ENCODE measurements around the gene SH3RF3. TPM values are rescaled to one million over a fixed set of nuclear protein-coding genes. Genes with fewer than 3 reads are reported as not detected.

Gene SH3RF3
- total RNA-seq, 1 donor from 2014 or later = 1.7 TPM

DNA sequence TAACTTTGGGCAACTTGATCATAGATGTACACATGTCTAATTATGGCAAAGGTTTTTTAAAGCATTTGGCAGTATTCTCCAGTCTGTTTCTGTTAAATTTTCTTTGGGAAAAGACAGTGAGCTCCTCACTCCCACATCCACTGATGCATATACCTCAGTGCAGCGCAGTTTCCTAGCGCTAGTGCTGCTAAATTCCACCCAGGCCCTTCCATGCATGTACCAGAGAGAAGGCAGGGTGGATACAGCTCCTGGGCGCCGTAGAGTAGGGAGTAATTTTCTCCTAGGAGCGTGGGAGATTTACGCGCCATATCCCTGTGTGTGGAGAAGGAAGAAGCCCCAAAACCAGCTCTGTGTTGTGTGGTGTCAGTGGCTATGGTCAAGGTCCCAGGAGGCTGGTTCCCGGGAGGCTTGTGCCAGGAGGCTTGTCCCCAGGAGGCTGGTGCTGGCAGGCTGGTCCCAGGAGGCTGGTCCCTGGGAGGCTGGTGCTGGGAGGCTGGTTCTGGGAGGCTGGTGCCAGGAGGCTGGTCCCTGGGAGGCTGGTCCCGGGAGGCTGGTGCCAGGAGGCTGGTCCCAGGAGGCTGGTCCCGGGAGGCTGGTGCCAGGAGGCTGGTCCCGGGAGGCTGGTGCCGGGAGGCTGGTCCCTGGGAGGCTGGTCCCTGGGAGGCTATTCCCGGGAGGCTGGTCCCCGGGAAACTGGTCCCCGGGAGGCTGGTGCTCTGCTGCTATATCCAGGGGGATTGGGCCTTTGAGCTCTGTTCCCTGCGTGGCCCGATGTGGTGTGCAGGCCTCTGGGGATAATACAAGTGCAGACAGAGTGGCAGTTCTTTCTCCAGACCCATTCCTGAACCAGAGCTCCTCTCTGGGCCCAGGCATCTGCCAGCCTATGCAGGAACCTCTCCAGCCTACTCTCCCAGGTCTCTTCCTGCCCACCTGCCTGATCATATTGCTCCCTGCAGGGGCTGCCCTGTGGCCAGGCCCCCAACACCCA is 323.6 kb downstream of the SH3RF3 start:
- Mint-ChIP-seq H3K36me3 (ENCODE audit: unreplicated experiment) (no peaks in the 10 kb centered on the region), H3K27ac (ENCODE audit: unreplicated experiment) (no peak overlapping the region), H3K27me3 (ENCODE audit: unreplicated experiment) (peaks cover 9% of the 10 kb centered on the region), H3K9me3 (ENCODE audit: unreplicated experiment) (peaks cover 2% of the 10 kb centered on the region), H3K4me1 (ENCODE audit: low read depth, unreplicated experiment) (peaks cover 21% of the 10 kb centered on the region), H3K4me3 (ENCODE audit: unreplicated experiment) (no peak overlapping the region)
- TF ChIP-seq, protein P1, sequence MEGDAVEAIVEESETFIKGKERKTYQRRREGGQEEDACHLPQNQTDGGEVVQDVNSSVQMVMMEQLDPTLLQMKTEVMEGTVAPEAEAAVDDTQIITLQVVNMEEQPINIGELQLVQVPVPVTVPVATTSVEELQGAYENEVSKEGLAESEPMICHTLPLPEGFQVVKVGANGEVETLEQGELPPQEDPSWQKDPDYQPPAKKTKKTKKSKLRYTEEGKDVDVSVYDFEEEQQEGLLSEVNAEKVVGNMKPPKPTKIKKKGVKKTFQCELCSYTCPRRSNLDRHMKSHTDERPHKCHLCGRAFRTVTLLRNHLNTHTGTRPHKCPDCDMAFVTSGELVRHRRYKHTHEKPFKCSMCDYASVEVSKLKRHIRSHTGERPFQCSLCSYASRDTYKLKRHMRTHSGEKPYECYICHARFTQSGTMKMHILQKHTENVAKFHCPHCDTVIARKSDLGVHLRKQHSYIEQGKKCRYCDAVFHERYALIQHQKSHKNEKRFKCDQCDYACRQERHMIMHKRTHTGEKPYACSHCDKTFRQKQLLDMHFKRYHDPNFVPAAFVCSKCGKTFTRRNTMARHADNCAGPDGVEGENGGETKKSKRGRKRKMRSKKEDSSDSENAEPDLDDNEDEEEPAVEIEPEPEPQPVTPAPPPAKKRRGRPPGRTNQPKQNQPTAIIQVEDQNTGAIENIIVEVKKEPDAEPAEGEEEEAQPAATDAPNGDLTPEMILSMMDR (IDR thresholded peaks at IDR 0.05; ENCODE audit: partially characterized antibody, unreplicated experiment) = no peak
- DNase-seq = no peak

DNA sequence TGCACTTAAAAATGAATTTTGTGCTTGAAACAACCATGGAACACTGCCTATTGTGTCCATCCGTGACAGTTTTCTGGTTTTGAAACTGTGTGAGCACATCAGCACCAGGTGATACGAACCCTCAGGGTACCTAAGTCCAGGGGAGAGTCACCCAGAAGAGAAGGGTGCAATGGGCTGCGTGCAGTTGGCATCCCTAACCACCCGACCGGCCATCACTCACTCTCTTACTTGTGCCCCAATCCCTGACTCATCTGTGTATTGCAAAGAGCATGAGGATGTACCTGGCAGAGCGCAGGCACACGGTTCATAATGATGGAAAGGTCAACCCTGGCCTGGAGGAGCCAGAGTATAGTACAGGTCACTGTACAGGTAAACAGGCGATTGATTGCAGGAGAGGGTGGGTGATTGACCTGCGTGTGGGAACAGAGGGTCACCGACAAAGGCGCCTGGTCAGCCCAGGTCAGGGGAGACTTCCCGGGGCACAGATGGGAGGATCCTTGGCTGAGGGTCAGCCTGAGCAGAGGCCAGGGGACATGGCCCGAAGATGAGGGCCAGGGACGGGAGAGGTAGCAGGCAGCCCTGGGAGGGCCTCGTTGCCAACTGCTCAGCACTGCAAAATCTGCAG is 324.5 kb downstream of the SH3RF3 start:
- Mint-ChIP-seq H3K27me3 (ENCODE audit: unreplicated experiment) (peaks cover 7% of the 10 kb centered on the region), H3K27ac (ENCODE audit: unreplicated experiment) (no peak overlapping the region), H3K36me3 (ENCODE audit: unreplicated experiment) (no peaks in the 10 kb centered on the region), H3K4me1 (ENCODE audit: low read depth, unreplicated experiment) (peaks cover 15% of the 10 kb centered on the region), H3K9me3 (ENCODE audit: unreplicated experiment) (peaks cover 2% of the 10 kb centered on the region), H3K4me3 (ENCODE audit: unreplicated experiment) (no peak overlapping the region)
- TF ChIP-seq, protein P1 (IDR thresholded peaks at IDR 0.05; ENCODE audit: partially characterized antibody, unreplicated experiment) = no peak
- no peak for DNase-seq

DNA sequence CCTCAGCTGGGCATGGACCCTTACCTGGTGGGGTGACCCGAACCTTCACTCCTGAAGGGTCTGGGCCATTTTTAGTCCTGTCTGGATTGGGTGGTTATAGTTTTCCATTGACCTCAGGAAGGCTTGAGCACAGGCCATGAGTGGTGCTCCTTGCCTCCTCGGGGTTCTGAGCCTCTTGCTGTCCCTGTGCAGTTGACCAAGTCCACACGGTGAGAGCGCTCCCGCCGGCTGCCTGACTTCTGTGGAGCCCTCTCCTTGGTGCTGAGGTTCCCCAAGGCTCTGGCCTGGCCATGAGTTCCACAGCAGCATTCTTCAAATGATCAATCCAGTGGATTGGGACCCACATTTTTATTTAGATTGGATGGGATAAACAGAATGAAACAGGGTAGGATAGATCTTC is 325.3 kb downstream of the SH3RF3 start:
- Mint-ChIP-seq H3K4me1 (ENCODE audit: low read depth, unreplicated experiment) (peaks cover 15% of the 10 kb centered on the region), H3K36me3 (ENCODE audit: unreplicated experiment) (no peaks in the 10 kb centered on the region), H3K4me3 (ENCODE audit: unreplicated experiment) (no peak overlapping the region)

DNA sequence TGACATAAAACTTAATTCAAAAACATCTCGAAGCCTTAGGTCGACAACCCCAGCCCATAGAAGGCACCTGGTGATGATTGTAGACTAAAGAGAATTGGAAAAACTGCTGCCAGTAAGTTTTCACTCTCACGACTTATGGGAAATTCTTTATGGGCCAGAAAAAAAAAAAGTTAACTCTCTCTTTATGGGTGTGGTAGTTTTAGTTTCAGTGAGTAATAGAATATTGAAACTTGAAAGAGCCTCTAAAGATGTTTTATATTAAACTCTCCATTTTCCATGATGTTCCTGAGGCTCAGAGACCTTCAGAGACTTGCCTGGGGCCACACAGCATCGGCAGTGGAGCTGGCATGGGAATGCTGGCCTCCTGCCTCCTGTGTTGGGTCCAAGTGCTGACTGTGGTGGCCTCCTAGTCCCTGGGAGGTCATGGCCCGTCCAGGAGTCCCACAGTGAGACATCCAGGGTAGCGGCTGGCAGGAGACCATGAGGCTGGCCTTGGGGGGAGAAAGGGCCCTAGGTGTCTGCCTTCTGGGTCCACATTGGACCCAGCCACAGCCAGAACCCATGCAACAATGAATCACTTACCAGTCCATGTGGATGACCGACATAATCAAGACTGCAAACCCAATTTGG is 325.9 kb downstream of the SH3RF3 start:
- H3K36me3 Mint-ChIP-seq (ENCODE audit: unreplicated experiment) = no peaks in the 10 kb centered on the region
- peaks cover 8% of the 10 kb centered on the region for H3K27me3 Mint-ChIP-seq (ENCODE audit: unreplicated experiment)
- peaks cover 2% of the 10 kb centered on the region for H3K9me3 Mint-ChIP-seq (ENCODE audit: unreplicated experiment)
- DNase-seq = no peak
- peaks cover 15% of the 10 kb centered on the region for H3K4me1 Mint-ChIP-seq (ENCODE audit: low read depth, unreplicated experiment)
- no peak overlapping the region for H3K4me3 Mint-ChIP-seq (ENCODE audit: unreplicated experiment)
- TF ChIP-seq, protein P1 (IDR thresholded peaks at IDR 0.05; ENCODE audit: partially characterized antibody, unreplicated experiment) = no peak
- H3K27ac Mint-ChIP-seq (ENCODE audit: unreplicated experiment) = no peak overlapping the region

More for the DNA sequence above, 325.3 kb downstream of the SH3RF3 start:
- peaks cover 2% of the 10 kb centered on the region for H3K9me3 Mint-ChIP-seq (ENCODE audit: unreplicated experiment)
- H3K27me3 Mint-ChIP-seq (ENCODE audit: unreplicated experiment) = peaks cover 8% of the 10 kb centered on the region
- DNase-seq = no peak
- H3K27ac Mint-ChIP-seq (ENCODE audit: unreplicated experiment) = no peak overlapping the region
- TF ChIP-seq, protein P1 (IDR thresholded peaks at IDR 0.05; ENCODE audit: partially characterized antibody, unreplicated experiment) = no peak

Data from glutamatergic neuron (in vitro differentiated cells).